Stomach (tissue), 4 donors: ENCODE results near the gene ARHGAP4.
A peak's percentile ranks its signal among the peaks of the same experiment; 100 is the strongest.

Experiments used
- CTCF ChIP-seq, 7 experiments: fragments of 450-650 bp in 4 of 7; fragments of 200-600 bp in 3 of 7; sonication (generic) in 3 of 7; IDR thresholded peaks; one replicate each; pipeline ENCODE4 v1.5.1; 2016 to 2019; ENCODE audit warnings: antibody characterized with exemption in 7 of 7, control low read depth in 2 of 7, mild to moderate bottlenecking in 1 of 7
- EP300 ChIP-seq: sonication (generic); formaldehyde crosslinking; IDR thresholded peaks from one replicate; pipeline ENCODE4 v1.6.1; 2017; ENCODE audit warnings: antibody characterized with exemption
- POLR2AphosphoS5 ChIP-seq, 3 donors: sonication (generic); formaldehyde crosslinking; IDR thresholded peaks; one replicate each; pipeline ENCODE4 v1.6.1; 2016; ENCODE audit warnings: antibody characterized with exemption in 3 of 3

DNA sequence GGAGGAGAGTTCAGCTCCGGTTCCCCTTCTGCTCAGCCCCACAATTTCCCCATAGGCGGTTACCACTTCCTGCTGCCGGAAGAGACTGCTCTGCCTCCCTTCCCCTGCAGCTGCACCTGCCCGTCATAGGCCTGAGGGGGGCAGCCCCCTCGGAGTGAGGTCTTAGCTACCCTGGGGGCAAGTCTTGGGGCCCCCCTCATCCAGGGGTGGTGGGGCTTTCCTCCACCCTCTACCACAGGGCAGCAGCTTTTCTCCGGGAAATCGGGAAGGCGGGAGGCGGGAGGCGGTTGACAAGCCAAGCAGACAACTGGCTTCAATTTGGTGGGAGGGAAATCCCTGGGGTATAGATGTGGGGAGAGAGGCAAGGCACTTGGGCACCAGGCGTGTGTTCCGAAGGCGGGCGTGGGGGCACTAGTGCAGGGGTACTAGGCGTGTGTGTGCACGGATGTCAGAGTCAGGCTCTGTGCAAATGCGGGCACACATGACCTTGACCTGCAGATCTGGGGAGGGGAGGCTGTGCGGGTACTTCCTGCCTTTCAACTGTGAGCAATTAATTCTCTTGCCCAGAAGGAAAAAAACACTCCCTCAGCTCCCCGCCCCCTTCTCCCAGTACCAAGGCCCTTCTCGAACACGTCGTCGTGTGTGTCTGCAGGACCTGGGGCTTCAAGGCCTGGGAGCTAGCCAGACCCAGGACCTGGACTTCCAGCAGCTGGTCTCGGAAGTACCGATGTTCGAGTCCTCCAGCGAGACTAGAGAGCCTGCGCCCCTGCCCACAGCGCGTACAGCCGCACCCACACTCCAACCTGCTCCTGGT is 1.0 kb upstream of the ARHGAP4 start:
- TF ChIP-seq EP300 (no peak), CTCF (IDR thresholded peaks at IDR 0.05) (no peak), POLR2AphosphoS5 (IDR thresholded peaks at IDR 0.05) (peak in 1 of 3 donors; percentile 45)
